Measurements from ENCODE around the gene CD58.

DNA sequence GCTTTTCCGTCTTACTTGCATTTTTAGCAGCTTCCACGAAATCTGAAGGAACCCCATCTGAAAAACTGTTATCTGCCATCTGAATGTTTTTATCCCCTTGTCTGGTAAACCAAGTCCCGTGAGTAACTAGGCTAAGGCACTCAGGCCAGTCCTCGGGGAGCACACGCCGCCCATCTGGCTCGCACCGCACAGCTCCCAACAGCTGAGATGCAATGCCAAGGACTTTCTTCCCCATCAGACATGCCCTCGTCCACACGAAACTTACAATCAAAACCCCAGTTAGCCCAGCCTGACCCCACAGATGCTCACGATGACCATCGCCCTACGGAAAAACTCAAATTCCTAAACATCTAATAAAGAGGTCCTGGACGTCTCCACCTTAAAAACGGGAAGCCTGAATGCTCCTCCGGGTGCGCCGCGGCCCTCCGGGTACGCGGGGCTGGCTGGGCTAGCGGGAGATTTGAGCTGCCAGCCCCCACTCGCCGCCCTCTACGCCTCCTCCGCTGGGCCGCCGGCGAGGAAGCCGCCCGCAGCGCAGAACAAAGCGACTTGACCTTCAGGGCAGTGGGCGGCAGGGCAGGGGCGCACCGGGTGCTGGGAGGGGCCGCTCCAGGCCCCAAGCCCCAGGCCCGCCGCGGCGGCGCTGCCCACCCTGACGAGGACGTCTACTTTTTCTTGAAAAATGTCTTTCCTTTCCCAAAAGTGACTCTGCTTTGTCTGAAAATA, 36.6 kb downstream of the CD58 start:
- TF ChIP-seq, protein P1, sequence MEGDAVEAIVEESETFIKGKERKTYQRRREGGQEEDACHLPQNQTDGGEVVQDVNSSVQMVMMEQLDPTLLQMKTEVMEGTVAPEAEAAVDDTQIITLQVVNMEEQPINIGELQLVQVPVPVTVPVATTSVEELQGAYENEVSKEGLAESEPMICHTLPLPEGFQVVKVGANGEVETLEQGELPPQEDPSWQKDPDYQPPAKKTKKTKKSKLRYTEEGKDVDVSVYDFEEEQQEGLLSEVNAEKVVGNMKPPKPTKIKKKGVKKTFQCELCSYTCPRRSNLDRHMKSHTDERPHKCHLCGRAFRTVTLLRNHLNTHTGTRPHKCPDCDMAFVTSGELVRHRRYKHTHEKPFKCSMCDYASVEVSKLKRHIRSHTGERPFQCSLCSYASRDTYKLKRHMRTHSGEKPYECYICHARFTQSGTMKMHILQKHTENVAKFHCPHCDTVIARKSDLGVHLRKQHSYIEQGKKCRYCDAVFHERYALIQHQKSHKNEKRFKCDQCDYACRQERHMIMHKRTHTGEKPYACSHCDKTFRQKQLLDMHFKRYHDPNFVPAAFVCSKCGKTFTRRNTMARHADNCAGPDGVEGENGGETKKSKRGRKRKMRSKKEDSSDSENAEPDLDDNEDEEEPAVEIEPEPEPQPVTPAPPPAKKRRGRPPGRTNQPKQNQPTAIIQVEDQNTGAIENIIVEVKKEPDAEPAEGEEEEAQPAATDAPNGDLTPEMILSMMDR (IDR thresholded peaks at IDR 0.05), result no peak
- TF ChIP-seq POLR2A (IDR thresholded peaks at IDR 0.05), result no peak
